ENCODE data around the gene EIF4G3.
"Not testable (repeated sequence)": the region's sequence is repeated elsewhere in the genome, so short reads cannot be mapped to it uniquely, and the experiment has no call there.

EIF4G3 gene

GRCh38 chr1:21066356-21067012 is 110.2 kb downstream of the EIF4G3 start:
- DNase-seq = no peak

GRCh38 chr1:21065851-21066250 is 110.8 kb downstream of the EIF4G3 start:
- DNase-seq = no peak

- no peak for DNase-seq
Observed at GRCh38 chr1:21064057-21064456, 112.6 kb downstream of the EIF4G3 start.

GRCh38 chr1:21060523-21060922 is 116.2 kb downstream of the EIF4G3 start:
- DNase-seq = no peak

GRCh38 chr1:21059021-21059420 is 117.7 kb downstream of the EIF4G3 start:
- no peak for DNase-seq

- no peak for DNase-seq
Observed at GRCh38 chr1:21058035-21058793, 118.5 kb downstream of the EIF4G3 start.

- DNase-seq = not testable (repeated sequence)
Observed at GRCh38 chr1:21053189-21053928, 123.3 kb downstream of the EIF4G3 start.

GRCh38 chr1:21052034-21052433 is 124.7 kb downstream of the EIF4G3 start:
- no peak for DNase-seq

GRCh38 chr1:21051177-21051825 is 125.4 kb downstream of the EIF4G3 start:
- DNase-seq = no peak

- DNase-seq = no peak
Observed at GRCh38 chr1:21050031-21050430, 126.7 kb downstream of the EIF4G3 start.

GRCh38 chr1:21048462-21048861 is 128.2 kb downstream of the EIF4G3 start:
- DNase-seq = no peak

- DNase-seq = no peak
Observed at GRCh38 chr1:21046132-21046531, 130.6 kb downstream of the EIF4G3 start.

- no peak for DNase-seq
Observed at GRCh38 chr1:21045351-21045750, 131.3 kb downstream of the EIF4G3 start.

- no peak for DNase-seq
Observed at GRCh38 chr1:21042929-21043605, 133.6 kb downstream of the EIF4G3 start.

GRCh38 chr1:21041541-21041940 is 135.2 kb downstream of the EIF4G3 start:
- DNase-seq = no peak

- DNase-seq = no peak
Observed at GRCh38 chr1:21037091-21037490, 139.6 kb downstream of the EIF4G3 start.

GRCh38 chr1:21035794-21036193 is 140.9 kb downstream of the EIF4G3 start:
- DNase-seq = no peak

GRCh38 chr1:21034725-21035628 is 141.7 kb downstream of the EIF4G3 start:
- DNase-seq = no peak

- DNase-seq = no peak
Observed at GRCh38 chr1:21032741-21033140, 144.0 kb downstream of the EIF4G3 start.

GRCh38 chr1:21030181-21030580 is 146.5 kb downstream of the EIF4G3 start:
- DNase-seq = no peak

GRCh38 chr1:21028520-21029145 is 148.1 kb downstream of the EIF4G3 start:
- no peak for DNase-seq

All from activated T-cell treated with anti-CD3 and anti-CD28 coated beads, Interleukin-2, amount 50 U/mL, for 48 hours (primary cell).